ENCODE data around the gene PRSS37.
"Not testable (repeated sequence)": the region's sequence is repeated elsewhere in the genome, so short reads cannot be mapped to it uniquely, and the experiment has no call there.

PRSS37 gene

DNA sequence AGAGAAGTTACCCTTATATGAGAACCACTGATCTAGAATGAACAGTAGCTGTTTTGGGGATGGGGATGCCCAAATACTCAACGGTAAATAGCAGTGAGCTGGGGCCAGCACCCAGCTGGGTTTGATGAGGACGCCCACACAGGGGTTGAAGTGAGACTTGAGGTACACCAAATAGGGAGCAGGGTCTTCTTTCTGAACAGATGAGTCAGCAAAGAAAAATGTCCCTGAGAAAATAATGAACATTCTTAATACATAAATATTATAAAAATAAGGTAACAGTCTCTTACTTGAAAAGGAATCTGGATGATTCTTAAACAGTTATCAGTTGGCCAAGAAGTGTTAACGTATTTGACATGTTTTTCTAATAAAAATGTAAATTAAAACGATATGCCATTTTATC is 2.0 kb downstream of the PRSS37 start:
- no peak overlapping the region for H2BK12ac ChIP-seq (ENCODE audit: low read length)

DNA sequence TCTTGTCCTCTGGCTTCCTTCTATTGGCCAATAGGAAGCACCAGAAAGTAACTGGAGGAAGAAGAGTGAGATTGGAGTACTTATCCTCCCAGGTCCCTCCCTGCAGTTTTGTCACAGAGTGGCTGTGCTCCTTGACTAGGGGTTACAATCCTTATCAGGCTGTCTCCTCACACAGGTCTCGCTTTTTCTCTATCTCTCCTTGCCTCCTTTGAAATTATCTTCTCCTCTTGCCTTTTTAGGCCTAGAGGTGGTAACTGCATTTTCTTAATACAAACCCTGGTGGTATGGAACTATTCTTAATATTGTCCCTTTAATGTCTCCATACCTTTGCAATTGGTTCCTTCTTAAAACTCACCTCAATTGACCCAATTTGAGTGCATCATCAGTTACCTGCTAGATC is 2.7 kb downstream of the PRSS37 start:
- DNase-seq (ENCODE audit: low spot score), result no peak
- no peak overlapping the region for H3K14ac ChIP-seq (ENCODE audit: low read length)
- no CpG with 5 or more reads among the region's 1 CpG for WGBS, 2 donors (ENCODE audit: extremely low coverage in 2 of 2, insufficient read length in 2 of 2, insufficient replicate concordance in 1 of 2)

More for the DNA sequence above, 2.0 kb downstream of the PRSS37 start:
- Histone ChIP-seq H3K18ac (ENCODE audit: low read length) (no peak overlapping the region), H4K91ac (ENCODE audit: low read depth, low read length, poor library complexity) (no peak overlapping the region), H2AFZ (ENCODE audit: low read length) (no peak overlapping the region), H4K8ac (ENCODE audit: low read depth, low read length) (no peak overlapping the region), H3K36me3 (replicated peaks in 1 of 2; ENCODE audit: control insufficient read depth in 2 of 2, insufficient read depth in 2 of 2, low read length in 2 of 2) (no peaks in the 10 kb centered on the region), H3K79me1 (ENCODE audit: low read depth, low read length) (no peaks in the 10 kb centered on the region), H3K4me1 (ENCODE audit: control insufficient read depth in 2 of 2, insufficient read depth in 1 of 2, low read depth in 1 of 2, low read length in 2 of 2) (no peaks in the 10 kb centered on the region), H2BK15ac (ENCODE audit: low read length) (no peak overlapping the region), H3K4ac (ENCODE audit: low read length) (no peak overlapping the region), H2BK120ac (ENCODE audit: low read depth, low read length) (no peak overlapping the region), H3K4me2 (ENCODE audit: insufficient read depth, low read length, poor library complexity, severe bottlenecking) (no peak overlapping the region), H3K4me3 (ENCODE audit: low read length in 2 of 2) (no peak overlapping the region), H3K9me3 (replicated peaks in 1 of 2; ENCODE audit: control insufficient read depth in 2 of 2, insufficient read depth in 1 of 2, low read depth in 1 of 2, low read length in 2 of 2) (no peaks in the 10 kb centered on the region), H2AK5ac (ENCODE audit: low read depth, low read length) (no peak overlapping the region), H3K27ac (replicated peaks; ENCODE audit: low read length) (no peak overlapping the region), H3K9ac (ENCODE audit: low read depth, low read length, poor library complexity) (no peak overlapping the region), H3K14ac (ENCODE audit: low read length) (no peak overlapping the region), H3K23ac (ENCODE audit: low read depth, low read length, poor library complexity) (no peak overlapping the region), H2BK5ac (ENCODE audit: low read length) (no peak overlapping the region), H3K27me3 (ENCODE audit: control insufficient read depth in 3 of 3, insufficient read depth in 3 of 3, low read depth in 1 of 3, low read length in 3 of 3) (no peaks in the 10 kb centered on the region)
- WGBS, 2 donors (ENCODE audit: extremely low coverage in 2 of 2, insufficient read length in 2 of 2, insufficient replicate concordance in 1 of 2), result no CpG with 5 or more reads among the region's 4 CpGs
- no peak for DNase-seq (ENCODE audit: low spot score)

DNA sequence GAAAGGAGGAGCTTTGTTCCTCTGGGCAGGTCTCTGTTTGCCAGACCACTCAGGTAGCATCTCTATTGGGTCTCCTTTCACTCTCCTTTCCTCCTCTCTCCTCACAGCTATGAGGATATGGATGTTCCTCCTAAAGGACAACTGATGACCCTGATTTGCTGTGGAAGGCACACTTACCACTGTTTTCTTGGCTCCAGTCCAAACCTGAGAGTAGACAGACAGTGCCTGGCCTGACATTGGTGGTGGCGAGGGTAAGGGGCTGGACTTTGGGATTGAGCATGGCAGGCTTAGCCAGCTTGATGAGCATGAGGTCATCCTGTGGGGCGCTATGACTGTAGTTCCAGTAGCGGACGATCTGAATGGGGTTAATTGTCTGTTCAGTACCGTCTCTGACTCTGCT is 3.6 kb downstream of the PRSS37 start:
- Histone ChIP-seq H3K27me3 (ENCODE audit: control insufficient read depth in 3 of 3, insufficient read depth in 3 of 3, low read depth in 1 of 3, low read length in 3 of 3) (no peaks in the 10 kb centered on the region), H2AK5ac (ENCODE audit: low read depth, low read length) (no peak overlapping the region), H2BK120ac (ENCODE audit: low read depth, low read length) (no peak overlapping the region), H3K9me3 (replicated peaks in 1 of 2; ENCODE audit: control insufficient read depth in 2 of 2, insufficient read depth in 1 of 2, low read depth in 1 of 2, low read length in 2 of 2) (no peaks in the 10 kb centered on the region), H3K79me1 (ENCODE audit: low read depth, low read length) (no peaks in the 10 kb centered on the region), H3K4me1 (ENCODE audit: control insufficient read depth in 2 of 2, insufficient read depth in 1 of 2, low read depth in 1 of 2, low read length in 2 of 2) (no peaks in the 10 kb centered on the region), H3K9ac (ENCODE audit: low read depth, low read length, poor library complexity) (no peak overlapping the region), H3K27ac (replicated peaks; ENCODE audit: low read length) (no peak overlapping the region), H2BK12ac (ENCODE audit: low read length) (no peak overlapping the region), H3K23ac (ENCODE audit: low read depth, low read length, poor library complexity) (no peak overlapping the region), H4K91ac (ENCODE audit: low read depth, low read length, poor library complexity) (no peak overlapping the region), H2AFZ (ENCODE audit: low read length) (no peak overlapping the region), H3K36me3 (replicated peaks in 1 of 2; ENCODE audit: control insufficient read depth in 2 of 2, insufficient read depth in 2 of 2, low read length in 2 of 2) (no peaks in the 10 kb centered on the region), H3K4ac (ENCODE audit: low read length) (no peak overlapping the region), H4K8ac (ENCODE audit: low read depth, low read length) (no peak overlapping the region), H3K14ac (ENCODE audit: low read length) (no peak overlapping the region), H2BK5ac (ENCODE audit: low read length) (no peak overlapping the region), H3K4me3 (ENCODE audit: low read length in 2 of 2) (no peak overlapping the region), H3K4me2 (ENCODE audit: insufficient read depth, low read length, poor library complexity, severe bottlenecking) (no peak overlapping the region), H2BK15ac (ENCODE audit: low read length) (no peak overlapping the region), H3K18ac (ENCODE audit: low read length) (no peak overlapping the region)
- WGBS, 2 donors (ENCODE audit: extremely low coverage in 2 of 2, insufficient read length in 2 of 2, insufficient replicate concordance in 1 of 2), result no CpG with 5 or more reads among the region's 5 CpGs
- DNase-seq (ENCODE audit: low spot score), result no peak

More for the DNA sequence above, 2.7 kb downstream of the PRSS37 start:
- H4K8ac ChIP-seq (ENCODE audit: low read depth, low read length), result no peak overlapping the region
- H3K27ac ChIP-seq (replicated peaks; ENCODE audit: low read length), result no peak overlapping the region
- no peaks in the 10 kb centered on the region for H3K4me1 ChIP-seq (ENCODE audit: control insufficient read depth in 2 of 2, insufficient read depth in 1 of 2, low read depth in 1 of 2, low read length in 2 of 2)
- H3K4me2 ChIP-seq (ENCODE audit: insufficient read depth, low read length, poor library complexity, severe bottlenecking), result no peak overlapping the region
- H3K4ac ChIP-seq (ENCODE audit: low read length), result no peak overlapping the region
- no peak overlapping the region for H2BK120ac ChIP-seq (ENCODE audit: low read depth, low read length)
- H2BK12ac ChIP-seq (ENCODE audit: low read length), result no peak overlapping the region
- H3K27me3 ChIP-seq (ENCODE audit: control insufficient read depth in 3 of 3, insufficient read depth in 3 of 3, low read depth in 1 of 3, low read length in 3 of 3), result no peaks in the 10 kb centered on the region
- H2BK15ac ChIP-seq (ENCODE audit: low read length), result no peak overlapping the region
- no peaks in the 10 kb centered on the region for H3K9me3 ChIP-seq (replicated peaks in 1 of 2; ENCODE audit: control insufficient read depth in 2 of 2, insufficient read depth in 1 of 2, low read depth in 1 of 2, low read length in 2 of 2)
- H2AK5ac ChIP-seq (ENCODE audit: low read depth, low read length), result no peak overlapping the region
- H3K23ac ChIP-seq (ENCODE audit: low read depth, low read length, poor library complexity), result no peak overlapping the region
- H3K18ac ChIP-seq (ENCODE audit: low read length), result no peak overlapping the region
- no peaks in the 10 kb centered on the region for H3K79me1 ChIP-seq (ENCODE audit: low read depth, low read length)
- H2BK5ac ChIP-seq (ENCODE audit: low read length), result no peak overlapping the region
- H3K9ac ChIP-seq (ENCODE audit: low read depth, low read length, poor library complexity), result no peak overlapping the region
- H3K36me3 ChIP-seq (replicated peaks in 1 of 2; ENCODE audit: control insufficient read depth in 2 of 2, insufficient read depth in 2 of 2, low read length in 2 of 2), result no peaks in the 10 kb centered on the region
- H3K4me3 ChIP-seq (ENCODE audit: low read length in 2 of 2), result no peak overlapping the region
- H2AFZ ChIP-seq (ENCODE audit: low read length), result no peak overlapping the region
- no peak overlapping the region for H4K91ac ChIP-seq (ENCODE audit: low read depth, low read length, poor library complexity)

DNA sequence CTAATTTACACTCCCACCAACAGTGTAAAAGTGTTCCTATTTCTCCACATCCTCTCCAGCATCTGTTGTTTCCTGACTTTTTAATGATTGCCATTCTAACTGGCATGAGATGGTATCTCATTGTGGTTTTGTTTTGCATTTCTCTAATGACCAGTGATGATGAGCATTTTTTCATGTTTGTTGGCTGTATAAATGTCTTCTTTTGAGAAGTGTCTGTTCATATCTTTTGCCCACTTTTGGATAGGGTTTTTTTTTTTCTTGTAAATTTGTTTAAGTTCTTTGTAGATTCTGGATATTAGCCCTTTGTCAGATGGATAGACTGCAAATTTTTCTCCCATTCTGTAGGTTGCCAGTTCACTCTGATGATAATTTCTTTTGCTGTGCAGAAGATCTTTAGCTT is 18.9 kb downstream of the PRSS37 start:
- not testable (repeated sequence) for H3K27me3 ChIP-seq (ENCODE audit: control insufficient read depth in 3 of 3, insufficient read depth in 3 of 3, low read depth in 1 of 3, low read length in 3 of 3); H3K9me3 ChIP-seq (replicated peaks in 1 of 2; ENCODE audit: control insufficient read depth in 2 of 2, insufficient read depth in 1 of 2, low read depth in 1 of 2, low read length in 2 of 2); H3K18ac ChIP-seq (ENCODE audit: low read length); H3K4ac ChIP-seq (ENCODE audit: low read length); H3K36me3 ChIP-seq (replicated peaks in 1 of 2; ENCODE audit: control insufficient read depth in 2 of 2, insufficient read depth in 2 of 2, low read length in 2 of 2); H3K9ac ChIP-seq (ENCODE audit: low read depth, low read length, poor library complexity); H2AFZ ChIP-seq (ENCODE audit: low read length); H3K4me2 ChIP-seq (ENCODE audit: insufficient read depth, low read length, poor library complexity, severe bottlenecking); H2BK120ac ChIP-seq (ENCODE audit: low read depth, low read length); H3K4me1 ChIP-seq (ENCODE audit: control insufficient read depth in 2 of 2, insufficient read depth in 1 of 2, low read depth in 1 of 2, low read length in 2 of 2); H3K14ac ChIP-seq (ENCODE audit: low read length); H2BK5ac ChIP-seq (ENCODE audit: low read length); H2BK12ac ChIP-seq (ENCODE audit: low read length); H3K4me3 ChIP-seq (ENCODE audit: low read length in 2 of 2); H2BK15ac ChIP-seq (ENCODE audit: low read length); H3K79me1 ChIP-seq (ENCODE audit: low read depth, low read length); H4K8ac ChIP-seq (ENCODE audit: low read depth, low read length); H4K91ac ChIP-seq (ENCODE audit: low read depth, low read length, poor library complexity); H3K23ac ChIP-seq (ENCODE audit: low read depth, low read length, poor library complexity); DNase-seq (ENCODE audit: low spot score); H3K27ac ChIP-seq (replicated peaks; ENCODE audit: low read length); H2AK5ac ChIP-seq (ENCODE audit: low read depth, low read length)

Measured in neuronal stem cell (in vitro differentiated cells).